Middle frontal gyrus (tissue), 1 donor: ENCODE data around the gene OS9.
A peak's percentile ranks its signal among the peaks of the same experiment; 100 is the strongest.
"Not testable (repeated sequence)": the region's sequence is repeated elsewhere in the genome, so short reads cannot be mapped to it uniquely, and the experiment has no call there.

Experiments
- DNase-seq: peaks from one replicate; pipeline ENCODE4 v3.0.0-alpha.2; 2015; ENCODE audit warnings: low spot score; ENCODE audit errors: extremely low spot score

OS9 gene, protein sequence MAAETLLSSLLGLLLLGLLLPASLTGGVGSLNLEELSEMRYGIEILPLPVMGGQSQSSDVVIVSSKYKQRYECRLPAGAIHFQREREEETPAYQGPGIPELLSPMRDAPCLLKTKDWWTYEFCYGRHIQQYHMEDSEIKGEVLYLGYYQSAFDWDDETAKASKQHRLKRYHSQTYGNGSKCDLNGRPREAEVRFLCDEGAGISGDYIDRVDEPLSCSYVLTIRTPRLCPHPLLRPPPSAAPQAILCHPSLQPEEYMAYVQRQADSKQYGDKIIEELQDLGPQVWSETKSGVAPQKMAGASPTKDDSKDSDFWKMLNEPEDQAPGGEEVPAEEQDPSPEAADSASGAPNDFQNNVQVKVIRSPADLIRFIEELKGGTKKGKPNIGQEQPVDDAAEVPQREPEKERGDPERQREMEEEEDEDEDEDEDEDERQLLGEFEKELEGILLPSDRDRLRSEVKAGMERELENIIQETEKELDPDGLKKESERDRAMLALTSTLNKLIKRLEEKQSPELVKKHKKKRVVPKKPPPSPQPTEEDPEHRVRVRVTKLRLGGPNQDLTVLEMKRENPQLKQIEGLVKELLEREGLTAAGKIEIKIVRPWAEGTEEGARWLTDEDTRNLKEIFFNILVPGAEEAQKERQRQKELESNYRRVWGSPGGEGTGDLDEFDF

DNA sequence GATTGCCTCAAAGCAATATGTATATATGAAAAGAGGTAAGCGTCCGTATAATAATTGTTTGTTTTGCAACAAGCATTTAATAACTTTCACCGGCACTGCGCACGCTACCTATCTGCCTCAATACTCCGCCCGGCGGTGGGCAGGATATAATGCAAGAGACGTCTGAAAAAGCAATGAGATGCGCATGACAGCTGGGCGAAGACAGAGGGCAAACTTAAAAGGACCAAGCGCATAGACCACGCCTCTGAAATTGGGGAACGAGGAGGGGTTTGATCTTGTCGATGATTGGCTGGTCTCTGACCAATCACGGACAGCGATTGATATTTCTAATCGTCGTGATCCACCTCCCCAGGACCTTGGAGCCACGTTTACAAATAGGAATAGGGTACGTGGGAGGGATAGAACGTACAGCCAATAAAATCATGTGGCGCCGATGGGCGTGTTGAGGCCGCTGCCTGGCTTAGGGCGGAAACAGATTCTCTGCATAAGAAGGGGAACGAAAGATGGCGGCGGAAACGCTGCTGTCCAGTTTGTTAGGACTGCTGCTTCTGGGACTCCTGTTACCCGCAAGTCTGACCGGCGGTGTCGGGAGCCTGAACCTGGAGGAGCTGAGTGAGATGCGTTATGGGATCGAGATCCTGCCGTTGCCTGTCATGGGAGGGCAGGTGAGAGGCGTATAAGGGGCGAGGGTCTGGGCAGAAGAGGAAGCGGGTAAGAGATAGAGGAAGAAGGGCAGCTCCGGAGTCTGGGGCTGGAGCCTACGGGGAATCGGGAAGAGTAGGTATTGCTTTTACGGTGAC is at the start of gene OS9:
Gene OS9 (plus strand): TSS at position 474 of the 800 bp plus-strand sequence. CDS start 30 bp downstream, at position 504.
- DNase-seq: peak; percentile 98

DNA sequence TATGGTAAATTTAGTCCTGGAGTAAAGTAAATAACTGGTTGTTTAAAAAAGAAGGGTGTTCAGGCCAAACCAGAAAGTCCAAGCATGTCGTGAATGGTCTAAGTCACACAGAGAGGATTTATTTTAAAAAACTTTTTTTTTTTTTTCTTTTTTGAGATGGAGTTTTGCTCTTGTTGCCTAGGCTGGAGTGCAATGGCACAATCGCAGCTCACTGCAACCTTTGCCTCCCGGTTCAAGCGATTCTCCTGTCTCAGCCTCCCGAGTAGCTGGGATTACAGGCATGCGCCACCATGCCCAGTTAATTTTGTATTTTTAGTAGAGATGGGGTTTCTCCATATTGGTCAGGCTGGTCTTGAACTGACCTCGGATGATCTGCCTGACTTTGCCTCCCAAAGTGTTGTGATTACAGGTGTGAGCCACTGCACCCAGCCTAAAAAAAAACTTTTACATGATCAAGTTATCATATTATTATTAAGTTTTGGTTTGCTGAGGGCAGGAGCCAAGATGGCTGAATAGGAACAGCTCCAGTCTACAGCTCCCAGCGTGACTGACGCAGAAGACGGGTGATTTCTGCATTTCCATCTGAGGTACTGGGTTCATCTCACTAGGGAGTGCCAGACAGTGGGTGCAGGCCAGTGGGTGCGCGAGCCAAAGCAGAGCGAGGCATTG is 47.8 kb upstream of the OS9 start:
- DNase-seq: not testable (repeated sequence)

DNA sequence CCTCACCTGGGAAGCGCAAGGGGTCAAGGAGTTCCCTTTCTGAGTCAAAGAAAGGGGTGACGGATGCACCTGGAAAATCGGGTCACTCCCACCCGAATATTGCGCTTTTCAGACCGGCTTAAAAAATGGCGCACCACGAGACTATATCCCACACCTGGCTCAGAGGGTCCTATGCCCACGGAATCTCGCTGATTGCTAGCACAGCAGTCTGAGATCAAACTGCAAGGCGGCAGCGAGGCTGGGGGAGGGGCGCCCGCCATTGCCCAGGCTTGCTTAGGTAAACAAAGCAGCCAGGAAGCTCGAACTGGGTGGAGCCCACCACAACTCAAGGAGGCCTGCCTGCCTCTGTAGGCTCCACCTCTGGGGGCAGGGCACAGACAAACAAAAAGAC is 47.3 kb upstream of the OS9 start:
- DNase-seq: not testable (repeated sequence)

DNA sequence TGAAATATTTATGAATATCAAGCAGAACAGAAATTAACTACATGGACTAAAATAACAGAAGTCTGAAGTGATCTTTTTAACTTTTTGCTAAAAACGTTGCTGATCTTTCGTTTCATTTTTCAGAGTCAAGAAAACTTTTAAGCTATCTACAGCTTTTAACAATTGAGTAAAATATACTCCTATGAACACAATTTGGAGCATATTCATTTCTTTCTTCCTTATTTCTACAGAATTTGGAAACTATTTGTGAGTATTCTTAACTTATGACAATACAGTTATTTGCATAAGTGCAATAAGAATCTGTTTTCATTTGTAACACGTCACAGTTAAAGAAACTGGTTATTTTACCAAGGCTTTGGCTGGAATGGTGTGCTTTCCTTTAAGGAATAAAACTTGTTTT is 39.9 kb upstream of the OS9 start:
- DNase-seq: no peak

DNA sequence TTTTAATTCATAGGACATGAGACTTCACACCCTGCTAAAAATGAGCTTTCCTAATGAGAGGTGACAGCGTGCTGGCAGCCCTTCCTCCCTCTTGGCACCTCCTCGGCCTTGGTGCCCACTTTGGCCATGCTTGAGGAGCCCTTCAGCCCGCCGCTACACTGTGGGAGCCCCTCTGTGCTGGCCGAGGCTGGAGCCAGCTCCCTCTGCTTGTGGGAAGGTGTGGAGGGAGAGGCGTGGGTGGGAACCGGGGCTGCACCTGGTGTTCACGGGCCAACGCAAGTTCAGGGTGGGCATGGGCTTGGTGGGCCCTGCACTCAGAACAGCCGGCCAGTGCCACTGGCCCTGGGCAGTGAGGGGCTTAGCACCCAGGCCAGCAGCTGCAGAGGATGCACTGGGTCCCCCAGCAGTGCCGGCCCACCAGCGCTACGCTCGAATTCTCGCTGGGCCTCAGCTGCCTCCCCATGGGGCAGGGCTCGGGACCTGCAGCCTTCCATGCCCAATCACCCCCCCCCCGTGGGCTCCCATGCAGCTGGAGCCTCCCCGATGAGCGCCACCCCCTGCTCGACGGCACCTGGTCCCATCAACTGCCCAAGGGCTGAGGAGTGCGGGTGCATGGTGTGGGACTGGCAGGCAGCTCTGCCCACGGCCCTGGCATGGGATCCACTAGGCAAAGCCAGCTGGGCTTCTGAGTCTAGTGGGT is 38.2 kb upstream of the OS9 start:
- DNase-seq: no peak

DNA sequence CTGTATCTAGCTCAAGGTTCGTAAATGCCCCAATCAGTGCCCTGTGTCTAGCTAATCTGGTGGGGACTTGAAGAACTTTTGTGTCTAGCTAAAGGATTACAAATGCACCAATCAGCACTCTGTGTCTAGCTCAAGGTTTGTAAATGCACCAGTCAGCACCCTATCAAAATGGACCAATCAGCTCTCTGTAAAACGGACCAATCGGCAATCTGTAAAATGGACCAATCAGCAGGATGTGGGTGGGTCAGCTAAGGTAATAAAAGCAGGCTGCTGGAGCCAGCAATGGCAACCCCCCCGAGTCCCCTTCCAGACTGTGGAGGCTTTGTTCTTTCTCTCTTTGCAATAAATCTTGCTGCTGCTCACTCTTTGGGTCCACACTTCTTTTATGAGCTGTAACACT is 37.5 kb upstream of the OS9 start:
- not testable (repeated sequence) for DNase-seq

DNA sequence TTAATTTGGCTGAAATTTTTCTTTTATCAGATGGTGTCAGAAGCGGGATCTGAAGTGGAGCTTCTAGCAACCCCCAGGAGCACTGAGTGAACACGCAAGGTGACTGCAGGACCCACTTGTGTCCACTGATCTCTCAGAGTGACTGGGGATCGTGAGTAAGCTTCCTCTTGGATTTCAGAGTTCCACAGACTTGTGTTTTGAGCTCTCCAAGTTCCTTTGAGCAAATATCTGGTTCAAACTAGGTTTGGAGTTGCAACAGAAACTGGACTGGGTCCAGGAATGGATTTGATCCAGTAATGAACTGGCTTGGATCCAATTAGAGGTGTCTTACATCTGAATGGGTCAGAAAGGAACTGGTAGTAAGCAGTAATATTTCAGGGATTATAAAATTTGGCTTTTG is 36.2 kb upstream of the OS9 start:
- no peak for DNase-seq

DNA sequence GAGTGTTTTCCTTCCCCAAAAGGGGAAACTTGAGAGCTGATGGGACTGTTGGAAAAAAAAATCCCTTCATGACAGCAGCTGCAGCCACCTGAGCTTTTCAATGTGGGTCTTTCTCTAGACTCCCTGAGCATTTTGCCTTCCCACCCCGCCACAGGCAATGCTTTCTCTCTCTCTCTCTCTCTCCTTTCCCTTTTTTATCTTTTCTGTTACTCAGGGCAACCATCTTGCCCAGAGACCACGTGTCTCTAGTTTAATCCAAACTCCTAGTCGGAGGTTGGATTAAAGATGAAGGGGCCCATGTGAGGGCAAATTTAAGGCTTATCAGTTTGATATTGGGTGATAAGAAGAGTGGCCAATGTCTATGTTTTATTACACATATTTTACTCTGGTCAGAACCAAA is 35.0 kb upstream of the OS9 start:
- DNase-seq: no peak

DNA sequence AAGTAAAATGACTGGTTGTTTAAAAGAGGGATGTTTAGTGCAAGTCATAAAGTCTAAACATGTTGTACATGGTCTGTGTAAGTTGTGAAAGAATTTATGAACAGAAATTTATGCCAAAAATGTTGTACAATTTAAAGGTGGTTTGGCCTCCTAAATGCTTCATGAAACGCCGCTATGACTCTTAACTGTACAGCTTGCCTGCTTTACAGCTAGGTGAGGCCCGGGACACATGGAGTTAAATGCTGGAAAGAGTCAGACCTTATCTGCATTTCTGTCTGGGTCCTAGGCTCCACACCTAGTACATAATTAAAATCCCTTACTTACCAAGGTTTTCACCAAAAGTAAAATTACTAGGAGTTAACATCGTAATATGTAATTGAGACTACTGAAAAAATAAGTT is 32.6 kb upstream of the OS9 start:
- DNase-seq: no peak

DNA sequence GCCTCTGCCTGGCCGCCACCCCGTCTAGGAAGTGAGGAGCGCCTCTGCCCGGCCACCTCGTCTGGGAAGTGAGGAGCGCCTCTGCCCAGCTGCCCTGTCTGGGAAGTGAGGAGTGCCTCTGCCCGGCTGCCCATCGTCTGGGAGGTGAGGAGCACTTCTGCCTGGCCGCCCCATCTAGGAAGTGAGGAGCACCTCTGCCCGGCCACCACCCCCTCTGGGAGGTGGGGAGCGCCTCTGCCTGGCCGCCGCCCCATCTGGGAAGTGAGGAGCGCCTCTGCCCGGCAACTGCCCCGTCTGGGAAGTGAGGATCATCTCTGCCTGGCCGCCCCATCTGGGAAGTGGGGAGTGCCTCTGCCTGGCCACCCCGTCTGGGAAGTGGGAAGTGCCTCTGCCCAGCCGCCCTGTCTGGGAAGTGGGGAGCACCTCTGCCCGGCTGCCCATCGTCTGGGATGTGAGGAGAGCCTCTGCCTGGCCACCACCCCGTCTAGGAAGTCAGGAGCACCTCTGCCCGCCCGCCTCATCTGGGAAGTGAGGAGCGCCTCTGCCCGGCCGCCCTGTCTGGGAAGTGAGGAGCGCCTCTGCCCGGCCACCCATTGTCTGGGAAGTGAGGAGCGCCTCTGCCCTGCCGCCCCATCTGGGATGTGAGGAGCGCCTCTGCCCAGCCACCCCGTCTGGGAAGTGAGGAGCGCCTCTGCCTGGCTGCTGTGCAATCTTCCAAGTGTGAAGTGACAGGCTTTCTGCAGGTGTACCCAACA is 28.7 kb upstream of the OS9 start:
- not testable (repeated sequence) for DNase-seq

DNA sequence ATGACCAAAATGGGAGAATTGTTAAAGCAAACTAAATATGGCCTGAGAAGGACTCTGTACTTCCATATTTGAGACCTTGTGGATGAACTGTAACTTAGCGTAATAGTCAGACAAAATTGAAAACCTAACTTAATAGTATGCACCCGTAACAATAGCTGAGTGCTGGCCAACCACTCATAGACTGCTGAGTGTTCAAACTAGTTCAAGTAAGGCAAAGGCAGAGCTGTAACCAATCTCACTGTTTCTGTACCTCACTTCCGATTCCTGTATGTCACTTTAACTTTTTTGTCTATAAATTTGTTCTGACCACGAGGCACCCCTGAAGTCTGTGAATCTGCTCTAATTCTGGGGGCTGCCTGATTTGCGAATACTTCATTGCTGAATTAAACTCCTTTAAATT is 27.0 kb upstream of the OS9 start:
- DNase-seq: no peak

DNA sequence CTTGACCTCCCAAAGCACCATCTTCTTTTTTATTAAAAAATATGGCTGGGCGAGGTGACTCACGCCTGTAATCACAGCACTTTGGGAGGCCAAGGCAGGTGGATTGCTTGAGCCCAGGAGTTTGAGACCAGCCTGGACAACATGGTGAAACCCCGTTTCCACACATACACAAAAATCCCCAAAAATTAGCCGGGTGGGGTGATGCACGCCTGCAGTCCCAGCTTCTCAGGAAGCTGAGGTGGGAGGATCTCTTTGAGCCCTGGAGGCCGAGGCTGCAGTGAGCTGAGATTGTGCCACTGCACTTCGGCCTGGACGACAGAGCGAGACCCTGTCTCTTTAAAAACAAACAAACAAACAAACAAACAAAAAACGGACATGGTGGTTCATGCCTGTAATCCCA is 24.2 kb upstream of the OS9 start:
- DNase-seq: not testable (repeated sequence)

DNA sequence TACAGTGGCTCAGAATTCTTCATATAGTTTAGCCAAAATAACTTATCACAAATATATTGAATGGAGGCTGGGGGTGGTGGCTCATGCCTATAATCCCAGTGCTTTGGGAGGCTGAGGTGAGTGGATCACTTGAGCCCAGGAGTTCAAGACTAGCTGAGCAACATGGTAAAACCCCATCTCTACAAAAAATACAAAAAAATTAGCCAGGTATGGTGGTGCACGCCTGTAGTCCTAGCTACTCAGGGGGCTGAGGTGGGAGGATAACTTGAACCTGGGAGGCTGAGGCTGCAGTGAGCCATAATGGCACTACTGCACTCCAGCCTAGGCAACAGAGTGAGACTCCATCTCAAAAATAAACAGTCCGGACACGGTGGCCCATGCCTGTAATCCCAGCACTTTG is 22.1 kb upstream of the OS9 start:
- DNase-seq: not testable (repeated sequence)

DNA sequence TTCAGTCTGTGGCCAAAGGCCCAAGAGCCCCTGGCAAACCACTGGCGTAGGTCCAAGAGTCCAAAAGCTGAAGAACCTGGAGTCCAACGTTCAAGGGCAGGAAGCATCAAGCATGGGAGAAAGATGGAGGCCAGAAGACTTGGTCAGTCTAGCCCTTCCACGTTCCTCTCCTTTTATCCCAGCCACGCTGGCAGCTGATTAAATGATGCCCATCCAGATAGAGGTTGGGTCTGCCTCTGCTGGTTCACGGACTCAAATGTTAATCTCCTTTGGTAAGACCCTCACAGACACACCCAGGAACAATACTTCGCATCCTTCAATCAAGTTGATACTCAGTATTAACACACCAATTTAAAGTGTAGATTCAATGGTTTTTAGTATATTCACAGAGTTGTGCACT is 21.1 kb upstream of the OS9 start:
- no peak for DNase-seq

DNA sequence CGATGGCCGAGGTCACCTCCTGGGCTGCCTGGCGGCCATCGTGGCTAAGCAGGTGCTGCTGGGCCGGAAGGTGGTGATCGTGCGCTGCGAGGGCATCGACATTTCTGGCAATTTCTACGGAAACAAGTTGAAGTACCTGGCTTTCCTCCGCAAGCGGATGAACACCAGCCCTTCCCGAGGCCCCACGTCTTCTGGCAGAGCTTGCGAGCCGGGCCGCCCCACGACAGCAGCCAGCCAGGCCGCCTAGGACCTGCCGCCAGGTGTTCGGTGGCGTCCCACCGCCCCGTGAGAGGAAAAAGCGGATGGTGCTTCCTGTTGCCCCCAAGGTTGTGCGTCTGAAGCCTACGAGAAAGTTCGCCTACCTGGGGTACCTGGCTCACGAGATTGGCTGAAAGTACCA is 19.2 kb upstream of the OS9 start:
- no peak for DNase-seq

DNA sequence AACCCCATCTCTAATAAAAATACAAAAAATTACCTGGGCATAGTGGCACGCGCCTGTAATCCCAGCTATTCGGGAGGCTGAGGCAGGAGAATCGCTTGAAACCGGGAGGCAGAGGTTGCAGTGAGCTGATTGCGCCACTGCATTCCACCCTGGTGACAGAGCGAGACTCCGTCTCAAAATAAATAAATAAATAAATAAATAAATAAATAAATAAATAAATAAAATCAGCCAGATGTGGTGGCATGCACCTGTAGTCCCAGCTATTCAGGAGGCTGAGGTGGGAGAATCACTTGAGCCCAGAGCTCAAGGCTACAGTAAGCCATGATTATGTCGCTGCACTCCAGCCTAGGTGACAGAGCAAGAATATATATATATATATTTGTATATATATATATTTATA is 16.0 kb upstream of the OS9 start:
- not testable (repeated sequence) for DNase-seq

DNA sequence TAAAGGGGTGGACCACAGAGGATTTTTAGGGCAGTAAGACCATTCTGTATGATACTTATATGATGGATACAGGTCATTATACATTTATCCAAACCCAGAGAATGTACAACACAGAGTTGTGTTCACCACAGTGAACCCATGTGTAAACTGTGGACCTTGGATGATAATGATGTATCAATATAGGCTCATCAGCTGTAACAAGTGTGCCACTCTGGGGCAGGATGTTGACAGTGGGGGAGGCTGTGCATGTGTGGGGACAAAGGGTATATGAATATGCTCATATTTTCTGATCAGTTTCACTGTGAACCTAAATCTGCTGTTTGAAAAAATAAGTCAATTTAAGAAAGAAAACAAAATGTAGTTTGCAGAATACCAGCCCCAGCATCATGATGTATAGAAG is 14.2 kb upstream of the OS9 start:
- DNase-seq: no peak

DNA sequence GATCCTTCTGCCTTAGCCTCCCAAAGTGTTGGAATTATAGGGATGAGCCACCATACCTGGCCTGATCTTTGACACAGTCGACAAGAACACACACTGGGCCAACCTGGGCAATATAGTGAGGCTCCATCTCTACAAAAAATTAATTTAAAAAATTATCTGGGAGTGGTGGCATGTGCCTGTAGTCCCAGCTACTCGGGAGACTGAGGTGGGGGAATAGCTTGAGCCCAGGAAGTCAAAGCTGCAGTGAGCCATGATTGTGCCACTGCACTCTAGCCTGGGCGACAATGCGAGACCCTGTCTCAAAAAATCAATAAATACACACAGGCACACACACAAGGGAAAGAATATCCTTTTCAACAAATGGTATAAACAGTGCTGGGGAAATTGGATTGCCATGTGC is 6.1 kb upstream of the OS9 start:
- DNase-seq: no peak

DNA sequence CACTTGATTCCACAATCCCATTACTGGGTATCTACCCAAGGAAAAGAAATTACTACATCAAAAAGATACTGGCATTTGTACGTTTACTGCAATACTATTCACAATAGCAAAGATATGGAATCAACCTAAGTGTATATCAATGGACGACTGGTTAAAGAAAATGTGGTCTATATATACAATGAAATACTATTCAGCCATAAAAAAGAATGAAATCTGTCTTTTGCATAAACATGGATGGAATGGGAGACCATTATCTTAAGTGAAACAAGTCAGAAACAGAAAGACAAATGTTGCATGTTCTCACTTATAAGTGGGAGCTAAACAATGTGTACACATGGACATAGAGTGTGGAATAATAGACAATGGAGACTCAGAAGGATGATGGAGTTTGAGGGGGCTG is 5.0 kb upstream of the OS9 start:
- DNase-seq: no peak

DNA sequence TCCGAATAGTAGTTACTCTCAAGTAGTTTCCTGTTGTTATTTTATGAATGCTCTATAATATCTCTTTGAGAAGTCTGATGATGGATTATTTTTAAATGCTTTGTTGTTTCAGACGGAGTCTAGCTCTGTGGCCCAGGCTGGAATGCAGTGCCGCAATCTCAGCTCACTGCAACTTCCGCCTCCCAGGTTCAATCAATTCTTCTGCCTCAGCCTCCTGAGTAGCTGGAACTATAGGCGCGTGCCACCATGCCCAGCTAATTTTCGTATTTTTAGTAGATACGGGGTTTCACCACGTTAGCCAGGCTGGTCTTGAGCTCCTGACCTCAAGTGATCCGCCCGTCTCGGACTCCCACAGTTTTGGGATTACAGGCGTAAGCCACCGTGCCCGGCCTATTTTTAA is 1.4 kb upstream of the OS9 start:
- no peak for DNase-seq
